CD4-positive, alpha-beta T cell treated with Interferon gamma for 1 hour (primary cell): Measurements from ENCODE around the gene VRK2.
"Not testable (repeated sequence)": the region's sequence is repeated elsewhere in the genome, so short reads cannot be mapped to it uniquely, and the experiment has no call there.

Experiments
- DNase-seq: peaks from one replicate; pipeline ENCODE4 v3.0.0-alpha.2; 2020

Gene VRK2

GRCh38 chr2:58055033-58055786 is 8.6 kb downstream of the VRK2 start:
- DNase-seq: no peak

- DNase-seq: no peak
Measured at GRCh38 chr2:58056192-58056916, 9.7 kb downstream of the VRK2 start.

- no peak for DNase-seq
Measured at GRCh38 chr2:58057707-58058530, 11.3 kb downstream of the VRK2 start.

- DNase-seq: no peak
Measured at GRCh38 chr2:58063641-58064040, 17.0 kb downstream of the VRK2 start.

- DNase-seq: no peak
Measured at GRCh38 chr2:58064086-58064485, 17.5 kb downstream of the VRK2 start.

GRCh38 chr2:58065248-58065647 is 18.6 kb downstream of the VRK2 start:
- DNase-seq: no peak

GRCh38 chr2:58067001-58067400 is 20.4 kb downstream of the VRK2 start:
- no peak for DNase-seq

- DNase-seq: no peak
Measured at GRCh38 chr2:58070765-58071164, 24.2 kb downstream of the VRK2 start.

GRCh38 chr2:58072102-58072501 is 25.5 kb downstream of the VRK2 start:
- DNase-seq: no peak

GRCh38 chr2:58073008-58073407 is 26.4 kb downstream of the VRK2 start:
- no peak for DNase-seq

GRCh38 chr2:58073751-58074150 is 27.1 kb downstream of the VRK2 start:
- DNase-seq: no peak

- no peak for DNase-seq
Measured at GRCh38 chr2:58081000-58081399, 34.4 kb downstream of the VRK2 start.

GRCh38 chr2:58089081-58089480 is 42.5 kb downstream of the VRK2 start:
- no peak for DNase-seq

- DNase-seq: not testable (repeated sequence)
Measured at GRCh38 chr2:58092772-58093171, 46.2 kb downstream of the VRK2 start.

GRCh38 chr2:58097025-58097424 is 50.4 kb downstream of the VRK2 start:
- DNase-seq: no peak

GRCh38 chr2:58098254-58099095 is 51.9 kb downstream of the VRK2 start:
- no peak for DNase-seq

- DNase-seq: no peak
Measured at GRCh38 chr2:58099096-58099769, 52.6 kb downstream of the VRK2 start.

GRCh38 chr2:58101500-58101899 is 54.9 kb downstream of the VRK2 start:
- DNase-seq: no peak

GRCh38 chr2:58106896-58107295 is 60.3 kb downstream of the VRK2 start:
- DNase-seq: no peak

- peak; percentile 32 for DNase-seq
Measured at GRCh38 chr2:58107803-58108710, 61.5 kb downstream of the VRK2 start.

GRCh38 chr2:58109481-58109880 is 62.9 kb downstream of the VRK2 start:
- no peak for DNase-seq
